Measurements from ENCODE around the gene SULF2. TPM values are rescaled to one million over a fixed set of nuclear protein-coding genes. Genes with fewer than 3 reads are reported as not detected.
A peak's percentile ranks its signal among the peaks of the same experiment; 100 is the strongest.

Gene SULF2
- total RNA-seq, 1 donor from 2014 or later = 24.0 TPM

GRCh38 chr20:47810721-47811347 is 25.6 kb upstream of the SULF2 start:
- no peaks in the 10 kb centered on the region for H4K20me1 ChIP-seq (ENCODE audit: low read depth)
- H3K36me3 Mint-ChIP-seq = no peaks in the 10 kb centered on the region
- no peak for DNase-seq (ENCODE audit: low spot score)

GRCh38 chr20:47810116-47810677 is 24.9 kb upstream of the SULF2 start:
- H3K27ac ChIP-seq = no peak overlapping the region
- no peak overlapping the region for H3K4me2 ChIP-seq
- no peaks in the 10 kb centered on the region for H3F3A ChIP-seq (ENCODE audit: low read depth)
- no peaks in the 10 kb centered on the region for H3K9me3 ChIP-seq (ENCODE audit: low read depth)
- Mint-ChIP-seq H3K36me3 (no peaks in the 10 kb centered on the region), H3K27ac (no peak overlapping the region), H3K9me3 (peaks cover 14% of the 10 kb centered on the region), H3K4me1 (peaks cover 10% of the 10 kb centered on the region), H3K4me3 (no peak overlapping the region), H3K27me3 (ENCODE audit: insufficient read depth, low read depth) (peaks cover 13% of the 10 kb centered on the region)
- no peak for DNase-seq (ENCODE audit: low spot score)
- H3K27me3 ChIP-seq = no peaks in the 10 kb centered on the region
- H3K4me1 ChIP-seq = peaks cover 24% of the 10 kb centered on the region
- no peaks in the 10 kb centered on the region for H3K79me2 ChIP-seq (ENCODE audit: low read depth)
- no peak overlapping the region for H3K9ac ChIP-seq
- H2AFZ ChIP-seq (replicated peaks) = peak overlapping the region; percentile 14
- H3K36me3 ChIP-seq = no peaks in the 10 kb centered on the region
- TF ChIP-seq EZH2 (IDR thresholded peaks at IDR 0.05) (no peak), EZH2phosphoT487 (IDR thresholded peaks at IDR 0.05) (no peak), CTCF (IDR thresholded peaks at IDR 0.05) (no peak)
- H3K4me3 ChIP-seq = no peak overlapping the region
- H4K20me1 ChIP-seq (ENCODE audit: low read depth) = no peaks in the 10 kb centered on the region

More at GRCh38 chr20:47810721-47811347, 25.6 kb upstream of the SULF2 start:
- H3K27ac ChIP-seq = no peak overlapping the region
- H2AFZ ChIP-seq (replicated peaks) = no peak overlapping the region
- no peaks in the 10 kb centered on the region for H3F3A ChIP-seq (ENCODE audit: low read depth)
- no peaks in the 10 kb centered on the region for H3K9me3 ChIP-seq (ENCODE audit: low read depth)
- no peak overlapping the region for H3K4me3 ChIP-seq
- Mint-ChIP-seq H3K4me3 (no peak overlapping the region), H3K4me1 (peaks cover 10% of the 10 kb centered on the region), H3K27ac (no peak overlapping the region), H3K27me3 (ENCODE audit: insufficient read depth, low read depth) (peaks cover 10% of the 10 kb centered on the region), H3K9me3 (peaks cover 14% of the 10 kb centered on the region)
- H3K79me2 ChIP-seq (ENCODE audit: low read depth) = no peaks in the 10 kb centered on the region
- no peak overlapping the region for H3K4me2 ChIP-seq
- no peak overlapping the region for H3K9ac ChIP-seq
- H3K4me1 ChIP-seq = peaks cover 24% of the 10 kb centered on the region
- no peaks in the 10 kb centered on the region for H3K27me3 ChIP-seq
- no peaks in the 10 kb centered on the region for H3K36me3 ChIP-seq
- TF ChIP-seq EZH2phosphoT487 (IDR thresholded peaks at IDR 0.05) (no peak), CTCF (IDR thresholded peaks at IDR 0.05) (no peak), EZH2 (IDR thresholded peaks at IDR 0.05) (no peak)

- no peak overlapping the region for H3K4me2 ChIP-seq
- TF ChIP-seq EZH2phosphoT487 (IDR thresholded peaks at IDR 0.05) (no peak), EZH2 (IDR thresholded peaks at IDR 0.05) (no peak), CTCF (IDR thresholded peaks at IDR 0.05) (no peak)
- no peaks in the 10 kb centered on the region for H3K36me3 ChIP-seq
- Mint-ChIP-seq H3K36me3 (no peaks in the 10 kb centered on the region), H3K27ac (no peak overlapping the region), H3K9me3 (peaks cover 11% of the 10 kb centered on the region), H3K27me3 (ENCODE audit: insufficient read depth, low read depth) (peaks cover 11% of the 10 kb centered on the region), H3K4me3 (no peak overlapping the region), H3K4me1 (peaks cover 12% of the 10 kb centered on the region)
- H3K27me3 ChIP-seq = no peaks in the 10 kb centered on the region
- H3K4me3 ChIP-seq = no peak overlapping the region
- H3K9me3 ChIP-seq (ENCODE audit: low read depth) = no peaks in the 10 kb centered on the region
- no peak overlapping the region for H3K27ac ChIP-seq
- H3K79me2 ChIP-seq (ENCODE audit: low read depth) = no peaks in the 10 kb centered on the region
- no peak for DNase-seq (ENCODE audit: low spot score)
- no peak overlapping the region for H3K9ac ChIP-seq
- H3F3A ChIP-seq (ENCODE audit: low read depth) = no peaks in the 10 kb centered on the region
- H2AFZ ChIP-seq (replicated peaks) = no peak overlapping the region
- no peaks in the 10 kb centered on the region for H4K20me1 ChIP-seq (ENCODE audit: low read depth)
- H3K4me1 ChIP-seq = peaks cover 24% of the 10 kb centered on the region
Measured at GRCh38 chr20:47809161-47809960, 24.1 kb upstream of the SULF2 start.
